ENCODE measurements around the gene PTMS. TPM values are rescaled to one million over a fixed set of nuclear protein-coding genes. Genes with fewer than 3 reads are reported as not detected.

The PTMS gene, protein sequence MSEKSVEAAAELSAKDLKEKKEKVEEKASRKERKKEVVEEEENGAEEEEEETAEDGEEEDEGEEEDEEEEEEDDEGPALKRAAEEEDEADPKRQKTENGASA
- total RNA-seq (2021), result 370 to 539 TPM (median 525 TPM) in 3 replicates
- Bru-seq, nascent RNA, result percentile 91 among the genes with signal in this experiment
- long read RNA-seq, experiment 1, transcript PTMS-207 (5 exons, 1,150 nt), result major isoform, 321 of 380 reads
- long read RNA-seq, experiment 1, transcript PTMS-202 (5 exons, 773 nt), result minor isoform, 10 of 380 reads
- long read RNA-seq, experiment 1, partial matches to known transcripts, result 19 of 380 reads
- long read RNA-seq, experiment 1, other reads (novel, unspliced or antisense), result 29 of 380 reads
- long read RNA-seq, experiment 2, transcript PTMS-207 (5 exons, 1,150 nt), result major isoform, 91 of 579 reads
- long read RNA-seq, experiment 2, partial matches to known transcripts, result 278 of 579 reads
- long read RNA-seq, experiment 2, other reads (novel, unspliced or antisense), result 207 of 579 reads
- long read RNA-seq, experiment 3, partial matches to known transcripts, result 3 of 6 reads
- long read RNA-seq, experiment 3, other reads (novel, unspliced or antisense), result 3 of 6 reads

DNA sequence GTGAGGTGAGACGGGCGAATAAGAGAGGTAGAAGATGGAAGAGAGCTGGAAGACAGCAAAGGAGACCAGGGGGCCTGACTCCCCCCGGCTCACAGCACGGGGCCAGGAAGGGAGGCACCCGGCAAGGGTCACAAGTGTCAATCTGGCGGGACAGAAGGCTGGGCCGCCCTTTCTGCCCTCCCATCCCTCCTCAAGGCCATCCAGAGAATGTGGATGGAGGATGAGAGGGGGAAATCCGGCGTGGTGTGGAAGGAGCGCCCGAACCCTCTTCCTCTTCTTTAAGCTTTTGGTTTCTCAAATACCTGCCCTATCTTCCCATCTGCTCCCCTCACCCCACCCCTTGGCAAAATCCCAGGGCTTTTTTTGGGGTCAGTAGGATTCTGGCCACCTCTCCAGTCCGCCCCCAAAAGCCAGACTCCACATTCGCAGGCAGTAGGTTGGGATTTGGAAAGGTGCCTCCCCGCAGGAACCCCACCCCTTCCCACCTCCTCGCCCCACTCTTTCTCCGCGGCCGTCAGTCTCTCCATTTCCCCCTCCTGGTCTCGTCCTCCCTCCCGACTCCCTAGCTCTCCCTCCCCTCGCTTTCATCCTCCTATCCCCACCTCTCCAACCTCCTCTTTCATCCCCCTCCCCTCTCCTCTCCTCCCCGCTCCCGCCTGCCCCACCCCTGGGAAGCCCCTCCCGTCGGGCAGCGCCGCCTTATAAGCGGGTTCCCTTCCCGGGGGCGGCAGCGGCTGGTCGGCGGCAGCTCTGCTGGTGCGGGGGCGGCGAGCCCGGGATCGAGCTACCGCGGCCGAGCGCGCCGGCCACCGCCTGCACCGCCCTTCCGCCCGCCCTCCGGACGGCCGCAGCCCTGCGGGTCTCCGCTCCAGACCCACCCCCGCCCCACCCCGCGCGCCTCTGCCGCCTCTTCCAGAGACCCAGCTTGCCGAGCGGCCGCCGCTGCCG, at the start of gene PTMS:
Gene PTMS (plus strand): TSS at position 730 of the 948 bp plus-strand sequence. CDS start 343 bp downstream, outside the sequence.
- Mint-ChIP-seq H3K27me3 (ENCODE audit: low read depth) (peaks cover 7% of the 10 kb centered on the region), H3K27ac (peak within 1 kb of the TSS; percentile 80), H3K4me3 (peak within 1 kb of the TSS; percentile 98), H3K36me3 (peaks cover 8% of the 10 kb centered on the region), H3K9me3 (no peaks in the 10 kb centered on the region), H3K4me1 (peaks cover 66% of the 10 kb centered on the region)
- DNase-seq (ENCODE audit: low spot score) (peak; percentile 86), ATAC-seq (peak; percentile 23)
- CTCF ChIA-PET, result interaction anchor here (0.6 to 10.5 kb wide), 31 partner anchors 9 to 180 kb away, joined by 3 to 234 read pairs (median 5); partner anchors contain the start of genes CDCA3, COPS7A, GNB3 and GPR162
- POLR2A ChIA-PET, result interaction anchor here (0.6 to 5.4 kb wide), 25 partner anchors 8 to 273 kb away, joined by 3 to 84 read pairs (median 5); partner anchors contain the start of genes COPS7A, GPR162, MLF2 and MRPL51
- TF ChIP-seq NR3C1 (CRISPR knock-in tag; conservative IDR thresholded peaks at IDR 0.05; ENCODE audit: low read depth) (no peak), TCF7 (CRISPR knock-in tag; IDR thresholded peaks at IDR 0.05; ENCODE audit: low read depth) (peak; percentile 16; the same call in 1 of the 2 replicates), FOXP1 (CRISPR knock-in tag; IDR thresholded peaks at IDR 0.05; ENCODE audit: borderline replicate concordance) (peak; percentile 50; the same call in 1 of the 2 replicates), GABPB1 (CRISPR knock-in tag; IDR thresholded peaks at IDR 0.05) (no peak), SMAD3 (CRISPR knock-in tag; IDR thresholded peaks at IDR 0.05; ENCODE audit: borderline replicate concordance) (0 out of 2 replicates have a peak, but pooled peaks have one; percentile 24), NFATC4 (CRISPR knock-in tag; IDR thresholded peaks at IDR 0.05) (no peak; the same call in 1 of the 2 replicates), ZNF232 (CRISPR knock-in tag; IDR thresholded peaks at IDR 0.05) (peak; percentile 81; the same call in 1 of the 2 replicates), ETV6 (CRISPR knock-in tag; IDR thresholded peaks at IDR 0.05) (peak; percentile 54), NR1H2 (CRISPR knock-in tag; IDR thresholded peaks at IDR 0.05) (no peak), SP1 (CRISPR knock-in tag; conservative IDR thresholded peaks at IDR 0.05) (peak; percentile 84), NFE2L1 (CRISPR knock-in tag; IDR thresholded peaks at IDR 0.05) (no peak), MYBL2 (CRISPR knock-in tag; IDR thresholded peaks at IDR 0.05) (peak; percentile 75; the same call in 1 of the 2 replicates), ZNF138 (CRISPR knock-in tag; conservative IDR thresholded peaks at IDR 0.05) (no peak), FOXK1 (CRISPR knock-in tag; IDR thresholded peaks at IDR 0.05) (peak; percentile 47; the same call in 1 of the 2 replicates), EMX1 (CRISPR knock-in tag; IDR thresholded peaks at IDR 0.05) (0 out of 2 replicates have a peak, but pooled peaks have one; percentile 34), TEAD1 (CRISPR knock-in tag; IDR thresholded peaks at IDR 0.05) (peak; percentile 64; the same call in 1 of the 2 replicates)
- TF ChIP-seq, protein P1, sequence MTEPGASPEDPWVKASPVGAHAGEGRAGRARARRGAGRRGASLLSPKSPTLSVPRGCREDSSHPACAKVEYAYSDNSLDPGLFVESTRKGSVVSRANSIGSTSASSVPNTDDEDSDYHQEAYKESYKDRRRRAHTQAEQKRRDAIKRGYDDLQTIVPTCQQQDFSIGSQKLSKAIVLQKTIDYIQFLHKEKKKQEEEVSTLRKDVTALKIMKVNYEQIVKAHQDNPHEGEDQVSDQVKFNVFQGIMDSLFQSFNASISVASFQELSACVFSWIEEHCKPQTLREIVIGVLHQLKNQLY (CRISPR knock-in tag; IDR thresholded peaks at IDR 0.05), result no peak
- TF ChIP-seq, protein P2, sequence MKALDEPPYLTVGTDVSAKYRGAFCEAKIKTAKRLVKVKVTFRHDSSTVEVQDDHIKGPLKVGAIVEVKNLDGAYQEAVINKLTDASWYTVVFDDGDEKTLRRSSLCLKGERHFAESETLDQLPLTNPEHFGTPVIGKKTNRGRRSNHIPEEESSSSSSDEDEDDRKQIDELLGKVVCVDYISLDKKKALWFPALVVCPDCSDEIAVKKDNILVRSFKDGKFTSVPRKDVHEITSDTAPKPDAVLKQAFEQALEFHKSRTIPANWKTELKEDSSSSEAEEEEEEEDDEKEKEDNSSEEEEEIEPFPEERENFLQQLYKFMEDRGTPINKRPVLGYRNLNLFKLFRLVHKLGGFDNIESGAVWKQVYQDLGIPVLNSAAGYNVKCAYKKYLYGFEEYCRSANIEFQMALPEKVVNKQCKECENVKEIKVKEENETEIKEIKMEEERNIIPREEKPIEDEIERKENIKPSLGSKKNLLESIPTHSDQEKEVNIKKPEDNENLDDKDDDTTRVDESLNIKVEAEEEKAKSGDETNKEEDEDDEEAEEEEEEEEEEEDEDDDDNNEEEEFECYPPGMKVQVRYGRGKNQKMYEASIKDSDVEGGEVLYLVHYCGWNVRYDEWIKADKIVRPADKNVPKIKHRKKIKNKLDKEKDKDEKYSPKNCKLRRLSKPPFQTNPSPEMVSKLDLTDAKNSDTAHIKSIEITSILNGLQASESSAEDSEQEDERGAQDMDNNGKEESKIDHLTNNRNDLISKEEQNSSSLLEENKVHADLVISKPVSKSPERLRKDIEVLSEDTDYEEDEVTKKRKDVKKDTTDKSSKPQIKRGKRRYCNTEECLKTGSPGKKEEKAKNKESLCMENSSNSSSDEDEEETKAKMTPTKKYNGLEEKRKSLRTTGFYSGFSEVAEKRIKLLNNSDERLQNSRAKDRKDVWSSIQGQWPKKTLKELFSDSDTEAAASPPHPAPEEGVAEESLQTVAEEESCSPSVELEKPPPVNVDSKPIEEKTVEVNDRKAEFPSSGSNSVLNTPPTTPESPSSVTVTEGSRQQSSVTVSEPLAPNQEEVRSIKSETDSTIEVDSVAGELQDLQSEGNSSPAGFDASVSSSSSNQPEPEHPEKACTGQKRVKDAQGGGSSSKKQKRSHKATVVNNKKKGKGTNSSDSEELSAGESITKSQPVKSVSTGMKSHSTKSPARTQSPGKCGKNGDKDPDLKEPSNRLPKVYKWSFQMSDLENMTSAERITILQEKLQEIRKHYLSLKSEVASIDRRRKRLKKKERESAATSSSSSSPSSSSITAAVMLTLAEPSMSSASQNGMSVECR (CRISPR knock-in tag; IDR thresholded peaks at IDR 0.05; ENCODE audit: borderline replicate concordance), result 0 out of 2 replicates have a peak, but pooled peaks have one; percentile 26
- TF ChIP-seq, protein P3, sequence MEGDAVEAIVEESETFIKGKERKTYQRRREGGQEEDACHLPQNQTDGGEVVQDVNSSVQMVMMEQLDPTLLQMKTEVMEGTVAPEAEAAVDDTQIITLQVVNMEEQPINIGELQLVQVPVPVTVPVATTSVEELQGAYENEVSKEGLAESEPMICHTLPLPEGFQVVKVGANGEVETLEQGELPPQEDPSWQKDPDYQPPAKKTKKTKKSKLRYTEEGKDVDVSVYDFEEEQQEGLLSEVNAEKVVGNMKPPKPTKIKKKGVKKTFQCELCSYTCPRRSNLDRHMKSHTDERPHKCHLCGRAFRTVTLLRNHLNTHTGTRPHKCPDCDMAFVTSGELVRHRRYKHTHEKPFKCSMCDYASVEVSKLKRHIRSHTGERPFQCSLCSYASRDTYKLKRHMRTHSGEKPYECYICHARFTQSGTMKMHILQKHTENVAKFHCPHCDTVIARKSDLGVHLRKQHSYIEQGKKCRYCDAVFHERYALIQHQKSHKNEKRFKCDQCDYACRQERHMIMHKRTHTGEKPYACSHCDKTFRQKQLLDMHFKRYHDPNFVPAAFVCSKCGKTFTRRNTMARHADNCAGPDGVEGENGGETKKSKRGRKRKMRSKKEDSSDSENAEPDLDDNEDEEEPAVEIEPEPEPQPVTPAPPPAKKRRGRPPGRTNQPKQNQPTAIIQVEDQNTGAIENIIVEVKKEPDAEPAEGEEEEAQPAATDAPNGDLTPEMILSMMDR (IDR thresholded peaks at IDR 0.05), result no peak
- TF ChIP-seq, protein P4, sequence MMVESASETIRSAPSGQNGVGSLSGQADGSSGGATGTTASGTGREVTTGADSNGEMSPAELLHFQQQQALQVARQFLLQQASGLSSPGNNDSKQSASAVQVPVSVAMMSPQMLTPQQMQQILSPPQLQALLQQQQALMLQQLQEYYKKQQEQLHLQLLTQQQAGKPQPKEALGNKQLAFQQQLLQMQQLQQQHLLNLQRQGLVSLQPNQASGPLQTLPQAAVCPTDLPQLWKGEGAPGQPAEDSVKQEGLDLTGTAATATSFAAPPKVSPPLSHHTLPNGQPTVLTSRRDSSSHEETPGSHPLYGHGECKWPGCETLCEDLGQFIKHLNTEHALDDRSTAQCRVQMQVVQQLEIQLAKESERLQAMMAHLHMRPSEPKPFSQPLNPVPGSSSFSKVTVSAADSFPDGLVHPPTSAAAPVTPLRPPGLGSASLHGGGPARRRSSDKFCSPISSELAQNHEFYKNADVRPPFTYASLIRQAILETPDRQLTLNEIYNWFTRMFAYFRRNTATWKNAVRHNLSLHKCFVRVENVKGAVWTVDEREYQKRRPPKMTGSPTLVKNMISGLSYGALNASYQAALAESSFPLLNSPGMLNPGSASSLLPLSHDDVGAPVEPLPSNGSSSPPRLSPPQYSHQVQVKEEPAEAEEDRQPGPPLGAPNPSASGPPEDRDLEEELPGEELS (CRISPR knock-in tag; IDR thresholded peaks at IDR 0.05), result peak; percentile 70
- TF ChIP-seq, protein P5, sequence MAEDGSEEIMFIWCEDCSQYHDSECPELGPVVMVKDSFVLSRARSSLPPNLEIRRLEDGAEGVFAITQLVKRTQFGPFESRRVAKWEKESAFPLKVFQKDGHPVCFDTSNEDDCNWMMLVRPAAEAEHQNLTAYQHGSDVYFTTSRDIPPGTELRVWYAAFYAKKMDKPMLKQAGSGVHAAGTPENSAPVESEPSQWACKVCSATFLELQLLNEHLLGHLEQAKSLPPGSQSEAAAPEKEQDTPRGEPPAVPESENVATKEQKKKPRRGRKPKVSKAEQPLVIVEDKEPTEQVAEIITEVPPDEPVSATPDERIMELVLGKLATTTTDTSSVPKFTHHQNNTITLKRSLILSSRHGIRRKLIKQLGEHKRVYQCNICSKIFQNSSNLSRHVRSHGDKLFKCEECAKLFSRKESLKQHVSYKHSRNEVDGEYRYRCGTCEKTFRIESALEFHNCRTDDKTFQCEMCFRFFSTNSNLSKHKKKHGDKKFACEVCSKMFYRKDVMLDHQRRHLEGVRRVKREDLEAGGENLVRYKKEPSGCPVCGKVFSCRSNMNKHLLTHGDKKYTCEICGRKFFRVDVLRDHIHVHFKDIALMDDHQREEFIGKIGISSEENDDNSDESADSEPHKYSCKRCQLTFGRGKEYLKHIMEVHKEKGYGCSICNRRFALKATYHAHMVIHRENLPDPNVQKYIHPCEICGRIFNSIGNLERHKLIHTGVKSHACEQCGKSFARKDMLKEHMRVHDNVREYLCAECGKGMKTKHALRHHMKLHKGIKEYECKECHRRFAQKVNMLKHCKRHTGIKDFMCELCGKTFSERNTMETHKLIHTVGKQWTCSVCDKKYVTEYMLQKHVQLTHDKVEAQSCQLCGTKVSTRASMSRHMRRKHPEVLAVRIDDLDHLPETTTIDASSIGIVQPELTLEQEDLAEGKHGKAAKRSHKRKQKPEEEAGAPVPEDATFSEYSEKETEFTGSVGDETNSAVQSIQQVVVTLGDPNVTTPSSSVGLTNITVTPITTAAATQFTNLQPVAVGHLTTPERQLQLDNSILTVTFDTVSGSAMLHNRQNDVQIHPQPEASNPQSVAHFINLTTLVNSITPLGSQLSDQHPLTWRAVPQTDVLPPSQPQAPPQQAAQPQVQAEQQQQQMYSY (CRISPR knock-in tag; IDR thresholded peaks at IDR 0.05), result peak; percentile 85

Measured in WTC11 (cell line).